EH (cell line): ENCODE measurements around the gene LSS.
"Not testable (repeated sequence)": the region's sequence is repeated elsewhere in the genome, so short reads cannot be mapped to it uniquely, and the experiment has no call there.

Experiments
- DNase-seq: peaks from one replicate; pipeline ENCODE4 v3.0.0-alpha.2; 2015; ENCODE audit warnings: low read depth

Gene LSS

DNA sequence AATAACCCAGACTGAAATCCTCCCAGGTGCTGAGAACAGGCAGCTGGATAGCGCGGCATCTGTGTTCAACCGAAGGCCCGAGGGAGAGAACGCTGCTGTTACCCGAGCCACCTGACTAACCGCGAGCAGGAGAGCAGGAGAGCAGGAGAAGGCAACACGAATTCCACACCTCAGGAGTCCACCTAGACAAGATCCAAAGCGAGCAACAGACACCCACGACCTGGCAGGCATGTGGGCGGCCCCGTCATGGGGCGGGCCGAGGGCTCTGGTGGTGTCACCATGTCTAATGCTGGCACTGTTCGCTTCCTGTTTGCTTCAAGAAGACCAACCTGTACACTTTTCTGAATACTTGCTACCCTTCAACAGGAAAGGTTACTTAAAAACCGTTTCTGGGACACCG is 23.4 kb downstream of the LSS start:
- no peak for DNase-seq

DNA sequence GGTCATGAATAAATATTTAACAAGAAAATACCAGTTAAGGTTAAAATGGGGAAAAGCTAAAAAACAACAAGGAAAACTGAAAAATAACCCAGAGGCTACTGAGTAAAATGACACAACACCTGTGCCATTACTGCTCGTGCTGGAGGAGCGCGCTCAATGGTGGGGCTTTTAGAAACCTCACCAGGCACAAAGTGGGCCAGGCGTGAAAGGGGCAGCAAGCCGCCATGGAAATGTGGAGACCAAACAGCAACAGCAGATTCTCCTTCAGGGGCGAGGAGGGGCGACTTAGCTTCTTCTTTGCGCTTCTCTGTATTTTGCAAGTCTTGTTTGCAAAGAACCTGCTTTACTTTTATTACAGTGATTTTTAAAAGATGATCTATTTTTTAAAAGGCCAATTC is 25.4 kb downstream of the LSS start:
- no peak for DNase-seq

DNA sequence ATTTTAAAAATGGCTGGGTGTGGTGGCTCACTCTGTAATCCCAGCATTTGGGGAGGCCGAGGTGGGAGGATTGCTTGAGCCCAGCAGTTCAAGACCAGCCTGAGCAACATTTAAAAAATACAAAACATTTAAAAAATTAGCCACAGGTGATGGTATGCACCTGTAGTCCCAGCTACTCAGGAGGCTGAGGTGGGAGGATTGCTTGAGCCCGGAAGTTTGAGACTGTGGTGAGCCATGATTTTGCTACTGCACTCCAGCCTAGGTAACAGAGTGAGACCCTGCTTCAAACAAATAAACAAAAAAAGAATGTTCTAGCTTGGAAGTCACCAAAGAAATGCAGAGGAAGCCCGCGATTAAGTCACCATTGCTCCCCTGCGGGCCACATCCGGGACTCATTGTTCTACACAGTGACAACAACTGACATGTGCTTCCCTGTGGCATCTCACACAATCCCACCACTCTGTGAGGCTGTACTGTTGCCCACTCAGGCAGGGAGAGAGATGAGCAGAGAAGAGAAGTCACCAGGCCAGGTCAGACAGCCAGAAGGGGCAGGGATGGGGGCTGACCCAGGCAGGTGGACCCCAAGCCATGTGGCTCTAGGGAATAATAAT is 25.9 kb downstream of the LSS start:
- DNase-seq = no peak

DNA sequence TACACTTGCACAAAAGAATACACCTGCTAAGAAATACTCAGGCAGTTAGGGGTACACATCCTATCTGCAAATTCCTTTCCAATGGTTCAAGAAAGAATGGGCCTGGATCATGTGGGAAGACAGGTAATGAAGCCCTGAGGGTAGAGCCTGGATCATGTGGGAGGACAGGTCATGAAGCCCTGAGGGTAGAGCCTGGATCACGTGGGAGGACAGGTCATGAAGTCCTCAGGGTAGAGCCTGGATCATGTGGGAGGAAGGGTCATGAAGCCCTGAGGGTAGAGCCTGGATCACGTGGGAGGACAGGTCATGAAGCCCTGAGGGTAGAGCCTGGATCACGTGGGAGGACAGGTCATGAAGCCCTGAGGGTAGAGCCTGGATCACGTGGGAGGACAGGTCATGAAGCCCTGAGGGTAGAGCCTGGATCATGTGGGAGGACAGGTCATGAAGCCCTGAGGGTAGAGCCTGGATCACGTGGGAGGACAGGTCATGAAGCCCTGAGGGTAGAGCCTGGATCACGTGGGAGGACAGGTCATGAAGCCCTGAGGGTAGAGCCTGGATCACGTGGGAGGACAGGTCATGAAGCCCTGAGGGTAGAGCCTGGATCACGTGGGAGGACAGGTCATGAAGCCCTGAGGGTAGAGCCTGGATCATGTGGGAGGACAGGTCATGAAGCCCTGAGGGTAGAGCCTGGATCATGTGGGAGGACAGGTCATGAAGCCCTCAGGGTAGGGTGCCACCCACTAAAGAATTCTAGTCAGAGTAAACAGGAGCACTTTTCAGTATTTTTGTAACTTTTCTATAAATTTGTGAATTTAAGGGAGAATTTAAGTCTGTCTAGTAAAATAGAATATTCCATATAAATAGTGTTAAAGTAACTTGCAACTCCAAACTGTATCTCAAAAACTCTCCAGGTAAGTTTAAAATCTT is 27.4 kb downstream of the LSS start:
- not testable (repeated sequence) for DNase-seq

- DNase-seq = no peak
Observed at GRCh38 chr21:46199436-46200373, 28.9 kb downstream of the LSS start.

DNA sequence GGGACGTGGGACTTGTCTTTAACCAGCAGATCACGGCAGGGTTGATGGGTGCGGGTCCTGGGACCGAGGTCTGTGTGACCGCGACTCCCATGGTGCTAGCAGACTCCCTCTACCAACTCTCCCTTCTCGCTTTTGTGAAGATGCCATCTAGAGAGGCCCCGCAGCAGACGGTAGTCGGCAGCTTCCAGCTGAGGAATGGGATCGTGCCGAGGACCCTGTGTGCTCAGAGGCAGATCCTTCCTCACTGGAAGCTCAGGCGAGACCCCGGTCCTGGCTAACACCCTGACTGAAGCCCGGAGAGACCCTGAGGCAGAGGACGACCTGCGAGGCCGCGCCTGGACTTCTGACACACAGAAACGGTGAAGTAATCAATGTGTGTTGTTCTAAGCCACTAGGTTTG is 31.8 kb downstream of the LSS start:
- DNase-seq = no peak

GRCh38 chr21:46195595-46196195 is 32.9 kb downstream of the LSS start:
- DNase-seq = no peak

GRCh38 chr21:46194374-46195334 is 33.9 kb downstream of the LSS start:
- no peak for DNase-seq

DNA sequence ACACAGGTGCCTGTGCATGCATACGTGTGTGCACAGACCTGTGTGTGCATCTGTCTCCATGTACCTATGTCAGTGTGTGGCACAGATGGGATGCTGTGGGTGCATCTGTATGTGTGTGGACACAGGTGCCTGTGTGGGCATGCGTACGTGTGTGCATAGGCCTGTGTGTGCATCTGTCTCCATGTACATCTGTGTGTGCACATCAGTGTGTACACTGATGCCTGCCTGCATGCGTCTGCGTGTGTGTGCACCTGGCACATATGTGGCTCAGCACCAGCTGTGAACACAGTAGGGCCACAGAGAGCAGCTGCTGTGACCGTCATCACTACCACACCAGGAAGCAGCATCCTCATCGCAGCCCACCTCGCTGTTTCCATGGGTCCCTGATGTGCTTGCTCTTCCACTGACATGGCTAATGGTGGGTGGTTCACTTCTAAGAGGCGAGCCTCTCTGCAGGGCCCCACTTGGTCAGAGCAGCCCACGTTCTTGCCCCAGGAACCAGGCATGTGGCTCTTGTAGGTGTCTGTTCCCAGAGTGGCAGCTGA is 34.7 kb downstream of the LSS start:
- DNase-seq = no peak

GRCh38 chr21:46191686-46192575 is 36.6 kb downstream of the LSS start:
- DNase-seq = no peak

GRCh38 chr21:46191257-46191685 is 37.3 kb downstream of the LSS start:
- peak; percentile 87 for DNase-seq

GRCh38 chr21:46190491-46191131 is 38.0 kb downstream of the LSS start:
- no peak for DNase-seq

GRCh38 chr21:46189959-46190490 is 38.5 kb downstream of the LSS start:
- no peak for DNase-seq

DNA sequence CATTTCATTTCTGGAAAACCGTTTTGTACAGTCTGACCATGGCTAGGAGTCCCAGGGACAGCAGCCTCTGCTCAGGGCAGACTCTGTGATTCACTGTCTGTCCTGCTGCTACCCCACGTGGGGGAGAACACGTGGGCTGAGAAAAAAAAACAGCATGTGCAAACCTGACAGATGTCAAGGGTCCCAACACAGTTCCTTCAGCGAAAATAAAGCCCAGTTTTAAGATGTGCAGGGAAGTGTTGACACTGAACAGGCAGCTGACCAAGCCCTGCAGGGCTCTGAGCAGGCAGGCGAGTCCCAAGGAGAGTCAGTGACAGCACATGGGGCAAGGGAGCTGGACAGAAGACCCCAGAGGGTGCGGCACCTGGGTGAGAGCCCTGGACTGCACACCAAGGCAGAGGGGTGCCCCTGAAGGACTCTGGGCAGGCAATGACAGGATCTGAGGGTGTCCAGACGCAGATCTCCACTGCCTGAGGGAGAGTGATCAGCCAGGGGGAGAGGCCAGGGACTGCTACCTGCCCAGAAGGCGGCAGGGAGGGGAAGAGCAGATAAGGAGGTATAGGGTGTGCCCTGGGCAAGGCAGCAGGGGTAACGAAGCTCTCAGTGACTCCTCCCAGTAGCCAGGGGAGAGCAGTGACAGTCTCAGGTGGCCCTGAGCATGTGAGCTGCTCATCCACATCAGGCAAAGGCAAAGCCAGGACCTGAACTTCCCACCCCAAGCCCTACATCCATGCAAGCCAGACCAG is 39.2 kb downstream of the LSS start:
- peak; percentile 71 for DNase-seq

- peak; percentile 84 for DNase-seq
Observed at GRCh38 chr21:46188226-46189212, 40.1 kb downstream of the LSS start.

GRCh38 chr21:46187814-46188213 is 40.8 kb downstream of the LSS start:
- DNase-seq = no peak

DNA sequence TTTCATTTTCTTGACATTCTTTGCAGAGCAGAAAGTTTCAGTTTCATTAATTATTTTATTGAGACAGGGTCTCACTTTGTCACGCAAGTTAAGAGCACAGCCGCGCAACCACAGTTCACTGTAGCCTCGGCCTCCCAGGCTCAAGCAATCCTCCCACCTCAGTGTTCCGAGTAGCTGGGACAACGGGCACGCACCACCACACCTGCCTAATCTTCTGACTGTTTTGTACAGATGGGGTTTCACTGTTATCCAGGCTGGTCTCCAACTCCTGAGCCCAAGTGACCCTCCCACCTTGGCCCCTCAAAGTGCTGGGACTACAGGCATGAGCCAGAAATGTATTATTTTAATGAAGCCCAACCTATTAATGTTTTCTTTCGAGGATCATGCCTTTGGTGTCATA is 41.3 kb downstream of the LSS start:
- no peak for DNase-seq
